Anterior cingulate cortex (tissue), 58 donors: ENCODE data around the gene TBX2.

Source experiments
- DNase-seq, 58 donors: peaks; one replicate each; lab custom pipeline; 2025; lab: John Stamatoyannopoulos, UW

TBX2 gene

GRCh38 chr17:61400066-61400716, 548 bp downstream of the TBX2 start:
- DNase-seq = no peak

GRCh38 chr17:61400717-61401388, 1.2 kb downstream of the TBX2 start:
- DNase-seq = no peak

DNA sequence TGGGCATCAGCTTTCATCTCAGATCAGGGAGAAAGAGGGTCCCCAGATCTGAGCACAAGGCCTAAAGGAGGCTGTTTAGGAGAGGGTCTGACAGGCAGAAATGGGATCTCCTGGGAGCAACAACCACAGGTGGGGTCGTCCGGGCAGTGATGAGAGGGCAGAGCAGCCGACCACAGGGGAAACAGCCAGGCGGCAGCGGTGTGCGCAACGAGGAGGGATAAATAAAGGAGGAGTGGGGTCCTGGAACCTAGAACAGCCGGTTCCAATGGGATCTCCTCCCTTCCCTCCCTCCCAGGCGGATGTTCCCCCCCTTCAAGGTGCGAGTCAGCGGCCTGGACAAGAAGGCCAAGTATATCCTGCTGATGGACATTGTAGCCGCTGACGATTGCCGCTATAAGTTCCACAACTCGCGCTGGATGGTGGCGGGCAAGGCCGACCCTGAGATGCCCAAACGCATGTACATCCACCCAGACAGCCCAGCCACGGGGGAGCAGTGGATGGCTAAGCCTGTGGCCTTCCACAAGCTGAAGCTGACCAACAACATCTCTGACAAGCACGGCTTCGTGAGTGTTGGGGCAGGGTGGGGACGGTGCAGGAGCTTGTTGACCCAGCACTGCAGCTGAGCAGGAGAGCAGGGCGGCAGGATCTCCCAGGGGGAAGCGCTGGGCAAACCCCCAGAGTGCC, 1.9 kb downstream of the TBX2 start:
- no peak for DNase-seq

- DNase-seq = no peak
These were observed 2.5 kb downstream of the TBX2 start for GRCh38 chr17:61402073-61402541.

GRCh38 chr17:61402978-61403800, 3.5 kb downstream of the TBX2 start:
- DNase-seq = no peak

DNA sequence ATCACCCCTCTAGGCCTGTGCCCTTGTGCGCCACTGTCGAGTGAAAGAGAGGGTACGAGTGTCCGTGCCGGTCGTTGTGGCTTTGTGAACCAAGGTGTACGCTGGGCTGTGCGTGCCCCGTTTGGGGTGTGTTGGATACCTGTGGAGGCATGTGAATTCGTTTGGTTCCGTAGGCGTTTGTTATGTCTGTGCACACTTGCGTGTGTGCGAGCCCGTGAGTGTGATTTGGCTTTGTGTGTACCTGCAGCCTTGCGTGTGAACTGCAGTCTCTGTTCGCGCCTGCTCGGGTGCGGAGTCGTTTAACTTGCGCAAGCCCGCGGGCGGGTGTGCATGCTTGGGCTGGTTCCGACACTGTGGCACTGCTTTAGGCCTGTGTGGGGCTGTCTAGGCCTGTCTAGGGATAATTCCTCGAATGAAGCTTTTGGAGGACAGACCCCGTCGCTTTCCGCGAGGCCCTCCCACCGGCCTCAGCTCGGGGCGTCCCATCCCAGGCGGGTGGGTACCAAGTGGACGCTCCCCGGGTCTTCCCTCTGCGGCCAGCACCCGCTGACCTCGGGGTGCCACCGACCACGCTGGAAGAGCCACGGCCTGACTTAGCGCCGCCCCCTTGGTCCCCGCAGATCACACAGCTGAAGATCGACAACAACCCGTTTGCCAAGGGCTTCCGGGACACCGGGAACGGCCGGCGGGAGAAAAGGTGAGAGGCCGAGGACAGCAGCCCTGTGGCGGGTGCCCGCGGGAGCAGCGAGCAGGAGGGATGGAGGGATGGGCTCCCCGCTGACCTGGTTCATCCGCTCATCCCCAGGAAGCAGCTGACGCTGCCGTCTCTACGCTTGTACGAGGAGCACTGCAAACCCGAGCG, 4.4 kb downstream of the TBX2 start:
- DNase-seq = no peak

- no peak for DNase-seq
These were observed 4.9 kb downstream of the TBX2 start for GRCh38 chr17:61404663-61404912.

DNA sequence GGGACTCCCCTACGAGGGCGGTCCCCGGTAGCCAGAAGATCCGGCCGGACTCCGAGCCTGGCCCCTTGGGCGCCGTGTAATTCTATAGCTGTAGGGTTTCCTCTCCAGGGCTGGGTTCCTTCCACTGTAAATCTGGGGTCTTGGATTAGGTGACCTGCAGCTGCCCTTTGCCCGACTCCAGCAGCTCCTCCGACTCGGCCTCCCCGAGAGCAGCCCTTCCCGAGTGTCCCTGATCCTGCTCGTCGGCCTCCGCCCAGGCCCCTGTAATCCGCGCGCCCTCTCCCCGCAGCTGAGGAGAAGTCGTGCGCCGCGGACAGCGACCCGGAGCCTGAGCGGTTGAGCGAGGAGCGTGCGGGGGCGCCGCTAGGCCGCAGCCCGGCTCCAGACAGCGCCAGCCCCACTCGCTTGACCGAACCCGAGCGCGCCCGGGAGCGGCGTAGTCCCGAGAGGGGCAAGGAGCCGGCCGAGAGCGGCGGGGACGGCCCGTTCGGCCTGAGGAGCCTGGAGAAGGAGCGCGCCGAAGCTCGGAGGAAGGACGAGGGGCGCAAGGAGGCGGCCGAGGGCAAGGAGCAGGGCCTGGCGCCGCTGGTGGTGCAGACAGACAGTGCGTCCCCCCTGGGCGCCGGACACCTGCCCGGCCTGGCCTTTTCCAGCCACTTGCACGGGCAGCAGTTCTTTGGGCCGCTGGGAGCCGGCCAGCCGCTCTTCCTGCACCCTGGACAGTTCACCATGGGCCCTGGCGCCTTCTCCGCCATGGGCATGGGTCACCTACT, 5.5 kb downstream of the TBX2 start:
- no peak for DNase-seq

- DNase-seq = no peak
These were observed 6.3 kb downstream of the TBX2 start for GRCh38 chr17:61405686-61406536.

- no peak for DNase-seq
These were observed 6.8 kb downstream of the TBX2 start for GRCh38 chr17:61406537-61406845.

GRCh38 chr17:61406971-61407911, 7.6 kb downstream of the TBX2 start:
- DNase-seq = no peak

DNA sequence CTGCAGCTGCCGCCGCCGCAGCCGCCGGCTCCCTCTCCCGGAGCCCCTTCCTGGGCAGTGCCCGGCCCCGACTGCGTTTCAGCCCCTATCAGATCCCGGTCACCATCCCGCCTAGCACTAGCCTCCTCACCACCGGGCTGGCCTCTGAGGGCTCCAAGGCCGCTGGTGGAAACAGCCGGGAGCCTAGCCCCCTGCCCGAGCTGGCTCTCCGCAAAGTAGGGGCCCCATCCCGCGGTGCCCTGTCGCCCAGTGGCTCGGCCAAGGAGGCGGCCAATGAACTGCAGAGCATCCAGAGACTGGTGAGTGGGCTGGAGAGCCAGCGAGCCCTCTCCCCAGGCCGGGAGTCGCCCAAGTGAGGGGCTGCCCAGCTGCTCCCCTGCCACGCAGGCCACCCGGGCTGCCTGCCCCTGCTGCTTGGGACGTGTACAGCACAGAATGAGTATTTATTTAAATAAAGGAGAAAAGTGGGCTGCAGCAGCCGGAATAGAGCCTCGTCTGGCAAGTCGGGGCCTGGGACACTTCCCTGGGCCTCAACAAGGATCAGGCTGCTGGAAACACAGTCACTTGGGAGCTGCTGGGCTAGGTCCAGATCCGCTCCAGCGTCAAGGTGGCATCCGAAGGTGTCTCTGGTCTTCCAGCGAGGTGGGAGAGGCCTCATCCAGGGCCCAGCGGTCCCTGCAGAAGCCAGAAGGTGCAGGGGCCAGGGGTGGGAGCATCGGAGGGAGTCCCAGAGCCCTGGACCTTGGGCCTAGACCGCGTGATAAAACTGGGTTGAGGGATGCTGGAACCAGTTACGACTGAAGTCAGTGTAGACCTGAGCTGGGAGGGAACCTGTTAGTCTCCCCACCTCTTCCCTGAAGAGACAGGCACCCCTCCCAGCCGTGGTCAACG, 8.8 kb downstream of the TBX2 start:
- DNase-seq = no peak

DNA sequence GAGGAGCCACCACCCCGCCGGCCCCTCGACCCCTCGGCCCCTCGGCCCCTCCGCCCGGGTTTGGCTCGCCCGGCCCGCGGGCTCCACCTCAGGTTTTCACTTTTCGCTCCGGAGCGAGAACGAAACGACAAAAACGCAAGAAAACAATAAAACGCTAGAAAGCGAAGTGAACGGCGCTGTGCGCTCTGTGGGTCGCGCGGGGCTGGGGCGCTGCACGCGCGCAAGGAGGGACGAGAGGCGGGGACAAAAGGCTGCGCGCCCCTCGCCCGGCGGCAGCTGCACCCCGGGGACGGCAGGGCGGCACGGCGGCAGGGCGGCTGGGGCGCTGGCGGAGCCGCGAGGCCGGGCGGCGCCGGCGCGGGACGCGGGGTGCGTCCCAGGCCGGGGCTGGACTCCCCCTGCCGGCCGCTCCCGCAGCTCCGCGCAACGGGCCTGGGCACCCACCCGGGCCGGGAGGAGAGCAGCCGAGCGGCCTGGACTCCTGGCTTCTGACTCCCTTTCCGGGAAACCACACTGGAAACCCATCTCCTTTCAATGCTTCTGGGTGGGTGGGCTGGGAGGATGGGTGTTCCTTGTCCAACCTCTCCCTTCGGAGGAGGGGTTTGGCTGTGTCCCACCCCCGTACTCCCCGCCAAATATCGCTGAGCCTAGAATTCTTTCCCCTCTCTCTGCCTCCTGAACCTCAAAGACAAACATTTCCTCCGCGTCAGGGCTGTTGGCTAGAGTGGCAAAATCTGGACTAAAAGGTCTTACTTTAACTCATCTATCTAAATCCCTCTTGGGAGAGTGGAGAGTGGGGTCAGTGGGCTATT, 9.9 kb downstream of the TBX2 start:
- DNase-seq = peak in 13 of 58 donors; percentile 9 to 46 (median 21)

GRCh38 chr17:61410141-61411010, 10.7 kb downstream of the TBX2 start:
- DNase-seq = peak in 35 of 58 donors; percentile 6 to 75 (median 42)

GRCh38 chr17:61411011-61411260, 11.3 kb downstream of the TBX2 start:
- DNase-seq = peak in 8 of 58 donors; percentile 11 to 60 (median 44)
